ENCODE data around the gene RBM45. TPM values are rescaled to one million over a fixed set of nuclear protein-coding genes. Genes with fewer than 3 reads are reported as not detected.
"Not testable (repeated sequence)": the region's sequence is repeated elsewhere in the genome, so short reads cannot be mapped to it uniquely, and the experiment has no call there.

RBM45 gene
- total RNA-seq, 5 donors from 2014 or later (not counting 1 experiment from before 2014, with no cell fraction given): 9.2 to 17.7 (median 15.6) TPM

GRCh38 chr2:178152542-178152941 is 40.3 kb downstream of the RBM45 start:
- H3K27ac Mint-ChIP-seq: no peak overlapping the region
- H3K36me3 Mint-ChIP-seq: no peaks in the 10 kb centered on the region
- DNase-seq: no peak
- Histone ChIP-seq H3K4me1 (ENCODE audit: control insufficient read depth in 1 of 2, extremely low read depth in 1 of 2, insufficient read depth in 2 of 2, low read length in 2 of 2) (no peaks in the 10 kb centered on the region), H3K36me3 (ENCODE audit: control insufficient read depth in 2 of 2, extremely low read depth in 1 of 2, insufficient read depth in 1 of 2, low read length in 1 of 2) (no peaks in the 10 kb centered on the region), H3K9me3 (no peaks in the 10 kb centered on the region), H3K4me3 (ENCODE audit: control insufficient read depth in 1 of 2, extremely low read depth in 1 of 2, low read length in 1 of 2) (no peak overlapping the region), H3K27ac (ENCODE audit: low read length) (no peak overlapping the region), H3K27me3 (replicated peaks in 1 of 2; ENCODE audit: control insufficient read depth in 2 of 2, extremely low read depth in 1 of 2, insufficient read depth in 2 of 2, low read length in 1 of 2) (peaks cover 0 to 24% of the 10 kb centered on the region in 2 experiments)
- H3K4me1 Mint-ChIP-seq: no peaks in the 10 kb centered on the region
- H3K9me3 Mint-ChIP-seq: peaks cover 0 to 8% (median 7%) of the 10 kb centered on the region in 3 donors
- ATAC-seq (replicated peaks in 1 of 4): no peak
- H3K27me3 Mint-ChIP-seq: peaks cover 20 to 27% of the 10 kb centered on the region in 2 donors
- WGBS (ENCODE audit: insufficient coverage): 0% methylated on average over 1 of the region's 4 CpGs
- ChIA-PET CTCF (no interaction called here), POLR2A (no interaction called here)
- H3K4me3 Mint-ChIP-seq: no peak overlapping the region

- Mint-ChIP-seq H3K4me3 (no peak overlapping the region), H3K27me3 (peaks cover 18 to 24% of the 10 kb centered on the region in 2 donors), H3K27ac (no peak overlapping the region), H3K9me3 (peaks cover 0 to 8% (median 7%) of the 10 kb centered on the region in 3 donors), H3K4me1 (no peaks in the 10 kb centered on the region), H3K36me3 (no peaks in the 10 kb centered on the region)
- ATAC-seq (replicated peaks in 1 of 4) (no peak), DNase-seq (no peak)
- H3K27ac ChIP-seq (ENCODE audit: low read length): no peak overlapping the region
- WGBS (ENCODE audit: insufficient coverage): no CpG with 5 or more reads among the region's 1 CpG
- H3K4me3 ChIP-seq (ENCODE audit: control insufficient read depth in 1 of 2, extremely low read depth in 1 of 2, low read length in 1 of 2): no peak overlapping the region
- CTCF ChIA-PET: no interaction called here
- no peaks in the 10 kb centered on the region for H3K4me1 ChIP-seq (ENCODE audit: control insufficient read depth in 1 of 2, extremely low read depth in 1 of 2, insufficient read depth in 2 of 2, low read length in 2 of 2)
- no peaks in the 10 kb centered on the region for H3K36me3 ChIP-seq (ENCODE audit: control insufficient read depth in 2 of 2, extremely low read depth in 1 of 2, insufficient read depth in 1 of 2, low read length in 1 of 2)
- H3K27me3 ChIP-seq (replicated peaks in 1 of 2; ENCODE audit: control insufficient read depth in 2 of 2, extremely low read depth in 1 of 2, insufficient read depth in 2 of 2, low read length in 1 of 2): peaks cover 0 to 22% of the 10 kb centered on the region in 2 experiments
- POLR2A ChIA-PET: no interaction called here
- no peaks in the 10 kb centered on the region for H3K9me3 ChIP-seq
Observed at GRCh38 chr2:178152977-178153376, 40.7 kb downstream of the RBM45 start.

GRCh38 chr2:178153878-178154277 is 41.6 kb downstream of the RBM45 start:
- ATAC-seq (replicated peaks in 1 of 4): not testable (repeated sequence)
- WGBS (ENCODE audit: insufficient coverage): no CpG with 5 or more reads among the region's 1 CpG

GRCh38 chr2:178155524-178155923 is 43.3 kb downstream of the RBM45 start:
- Histone ChIP-seq H3K36me3 (ENCODE audit: control insufficient read depth in 2 of 2, extremely low read depth in 1 of 2, insufficient read depth in 1 of 2, low read length in 1 of 2) (no peaks in the 10 kb centered on the region), H3K4me1 (ENCODE audit: control insufficient read depth in 1 of 2, extremely low read depth in 1 of 2, insufficient read depth in 2 of 2, low read length in 2 of 2) (no peaks in the 10 kb centered on the region)
- WGBS (ENCODE audit: insufficient coverage): no CpG with 5 or more reads among the region's 1 CpG

More at GRCh38 chr2:178153878-178154277, 41.6 kb downstream of the RBM45 start:
- H3K36me3 Mint-ChIP-seq; H3K4me3 Mint-ChIP-seq; H3K4me1 ChIP-seq (ENCODE audit: control insufficient read depth in 1 of 2, extremely low read depth in 1 of 2, insufficient read depth in 2 of 2, low read length in 2 of 2); H3K9me3 ChIP-seq; H3K27ac ChIP-seq (ENCODE audit: low read length); H3K9me3 Mint-ChIP-seq; CTCF ChIA-PET; H3K4me1 Mint-ChIP-seq; H3K27ac Mint-ChIP-seq; H3K4me3 ChIP-seq (ENCODE audit: control insufficient read depth in 1 of 2, extremely low read depth in 1 of 2, low read length in 1 of 2); H3K36me3 ChIP-seq (ENCODE audit: control insufficient read depth in 2 of 2, extremely low read depth in 1 of 2, insufficient read depth in 1 of 2, low read length in 1 of 2); POLR2A ChIA-PET; DNase-seq: not testable (repeated sequence)
- peaks cover 20 to 24% of the 10 kb centered on the region in 2 donors for H3K27me3 Mint-ChIP-seq
- peaks cover 0 to 21% of the 10 kb centered on the region in 2 experiments for H3K27me3 ChIP-seq (replicated peaks in 1 of 2; ENCODE audit: control insufficient read depth in 2 of 2, extremely low read depth in 1 of 2, insufficient read depth in 2 of 2, low read length in 1 of 2)

GRCh38 chr2:178157574-178157973 is 45.3 kb downstream of the RBM45 start:
- DNase-seq: no peak
- no peaks in the 10 kb centered on the region for H3K9me3 ChIP-seq
- H3K27ac ChIP-seq (ENCODE audit: low read length): no peak overlapping the region
- Mint-ChIP-seq H3K27ac (no peak overlapping the region), H3K36me3 (no peaks in the 10 kb centered on the region), H3K9me3 (peaks cover 0 to 8% (median 7%) of the 10 kb centered on the region in 3 donors), H3K4me1 (no peaks in the 10 kb centered on the region), H3K27me3 (peaks cover 15 to 29% of the 10 kb centered on the region in 2 donors), H3K4me3 (no peak overlapping the region)
- 88% methylated on average over 4 of the region's 5 CpGs for WGBS (ENCODE audit: insufficient coverage)
- H3K27me3 ChIP-seq (replicated peaks in 1 of 2; ENCODE audit: control insufficient read depth in 2 of 2, extremely low read depth in 1 of 2, insufficient read depth in 2 of 2, low read length in 1 of 2): peaks cover 0 to 8% of the 10 kb centered on the region in 2 experiments
- H3K36me3 ChIP-seq (ENCODE audit: control insufficient read depth in 2 of 2, extremely low read depth in 1 of 2, insufficient read depth in 1 of 2, low read length in 1 of 2): no peaks in the 10 kb centered on the region
- no peak for ATAC-seq (replicated peaks in 1 of 4)
- no peak overlapping the region for H3K4me3 ChIP-seq (ENCODE audit: control insufficient read depth in 1 of 2, extremely low read depth in 1 of 2, low read length in 1 of 2)
- CTCF ChIA-PET: no interaction called here
- H3K4me1 ChIP-seq (ENCODE audit: control insufficient read depth in 1 of 2, extremely low read depth in 1 of 2, insufficient read depth in 2 of 2, low read length in 2 of 2): no peaks in the 10 kb centered on the region
- POLR2A ChIA-PET: no interaction called here

More at GRCh38 chr2:178155524-178155923, 43.3 kb downstream of the RBM45 start:
- ChIA-PET CTCF (no interaction called here), POLR2A (no interaction called here)
- ATAC-seq (replicated peaks in 1 of 4) (no peak), DNase-seq (no peak)
- no peak overlapping the region for H3K27ac Mint-ChIP-seq
- peaks cover 0 to 8% (median 7%) of the 10 kb centered on the region in 3 donors for H3K9me3 Mint-ChIP-seq
- H3K27me3 Mint-ChIP-seq: peaks cover 11 to 21% of the 10 kb centered on the region in 2 donors
- Histone ChIP-seq H3K27me3 (replicated peaks in 1 of 2; ENCODE audit: control insufficient read depth in 2 of 2, extremely low read depth in 1 of 2, insufficient read depth in 2 of 2, low read length in 1 of 2) (peaks cover 0 to 10% of the 10 kb centered on the region in 2 experiments), H3K9me3 (no peaks in the 10 kb centered on the region), H3K27ac (ENCODE audit: low read length) (no peak overlapping the region), H3K4me3 (ENCODE audit: control insufficient read depth in 1 of 2, extremely low read depth in 1 of 2, low read length in 1 of 2) (no peak overlapping the region)
- no peak overlapping the region for H3K4me3 Mint-ChIP-seq
- no peaks in the 10 kb centered on the region for H3K36me3 Mint-ChIP-seq
- no peaks in the 10 kb centered on the region for H3K4me1 Mint-ChIP-seq

- DNase-seq (no peak), ATAC-seq (replicated peaks in 1 of 4) (no peak)
- no peaks in the 10 kb centered on the region for H3K4me1 ChIP-seq (ENCODE audit: control insufficient read depth in 1 of 2, extremely low read depth in 1 of 2, insufficient read depth in 2 of 2, low read length in 2 of 2)
- no peak overlapping the region for H3K4me3 ChIP-seq (ENCODE audit: control insufficient read depth in 1 of 2, extremely low read depth in 1 of 2, low read length in 1 of 2)
- peaks cover 16 to 27% of the 10 kb centered on the region in 2 donors for H3K27me3 Mint-ChIP-seq
- WGBS (ENCODE audit: insufficient coverage): no CpG with 5 or more reads among the region's 1 CpG
- no peak overlapping the region for H3K27ac ChIP-seq (ENCODE audit: low read length)
- H3K27me3 ChIP-seq (replicated peaks in 1 of 2; ENCODE audit: control insufficient read depth in 2 of 2, extremely low read depth in 1 of 2, insufficient read depth in 2 of 2, low read length in 1 of 2): peaks cover 0 to 3% of the 10 kb centered on the region in 2 experiments
- no peaks in the 10 kb centered on the region for H3K4me1 Mint-ChIP-seq
- POLR2A ChIA-PET: no interaction called here
- H3K9me3 ChIP-seq: no peaks in the 10 kb centered on the region
- H3K27ac Mint-ChIP-seq: no peak overlapping the region
- H3K36me3 Mint-ChIP-seq: no peaks in the 10 kb centered on the region
- peaks cover 0 to 7% (median 6%) of the 10 kb centered on the region in 3 donors for H3K9me3 Mint-ChIP-seq
- H3K36me3 ChIP-seq (ENCODE audit: control insufficient read depth in 2 of 2, extremely low read depth in 1 of 2, insufficient read depth in 1 of 2, low read length in 1 of 2): no peaks in the 10 kb centered on the region
- CTCF ChIA-PET: no interaction called here
- H3K4me3 Mint-ChIP-seq: no peak overlapping the region
Observed at GRCh38 chr2:178159966-178160365, 47.7 kb downstream of the RBM45 start.

- ChIA-PET CTCF (no interaction called here), POLR2A (no interaction called here)
- H3K36me3 ChIP-seq (ENCODE audit: control insufficient read depth in 2 of 2, extremely low read depth in 1 of 2, insufficient read depth in 1 of 2, low read length in 1 of 2): no peaks in the 10 kb centered on the region
- peaks cover 15 to 27% of the 10 kb centered on the region in 2 donors for H3K27me3 Mint-ChIP-seq
- peaks cover 0 to under 1% (median 0%) of the 10 kb centered on the region in 3 donors for H3K9me3 Mint-ChIP-seq
- no peak overlapping the region for H3K27ac ChIP-seq (ENCODE audit: low read length)
- DNase-seq: no peak
- no peak overlapping the region for H3K4me3 ChIP-seq (ENCODE audit: control insufficient read depth in 1 of 2, extremely low read depth in 1 of 2, low read length in 1 of 2)
- no peak overlapping the region for H3K4me3 Mint-ChIP-seq
- WGBS (ENCODE audit: insufficient coverage): no CpG with 5 or more reads among the region's 1 CpG
- no peaks in the 10 kb centered on the region for H3K4me1 Mint-ChIP-seq
- ATAC-seq (replicated peaks in 1 of 4): no peak
- no peak overlapping the region for H3K27ac Mint-ChIP-seq
- no peaks in the 10 kb centered on the region for H3K36me3 Mint-ChIP-seq
- no peaks in the 10 kb centered on the region for H3K9me3 ChIP-seq
- peaks cover 0 to 3% of the 10 kb centered on the region in 2 experiments for H3K27me3 ChIP-seq (replicated peaks in 1 of 2; ENCODE audit: control insufficient read depth in 2 of 2, extremely low read depth in 1 of 2, insufficient read depth in 2 of 2, low read length in 1 of 2)
- no peaks in the 10 kb centered on the region for H3K4me1 ChIP-seq (ENCODE audit: control insufficient read depth in 1 of 2, extremely low read depth in 1 of 2, insufficient read depth in 2 of 2, low read length in 2 of 2)
Observed at GRCh38 chr2:178160601-178161000, 48.4 kb downstream of the RBM45 start.
